Epithelial cell of alveolus of lung (primary cell): ENCODE results near the gene EIF4G1. TPM values are rescaled to one million over a fixed set of nuclear protein-coding genes. Genes with fewer than 3 reads are reported as not detected.

Experiments used
- total RNA-seq: library from RNA; depleted of rRNA; stranded (reverse); fragments of >200 nt; gene quantifications from 2 replicates; pipeline ENCODE4 v1.2.1, GENCODE V29; 2015

The EIF4G1 gene
- total RNA-seq = 242 and 310 TPM in 2 replicates

GRCh38 chr3:184314363-184314699 is at the start of gene EIF4G1:
Gene EIF4G1, plus strand, starts transcription at chr3:184314606. Its CDS starts 1,191 bp downstream, at chr3:184315797.

GRCh38 chr3:184275961-184276910 is 38.2 kb upstream of the EIF4G1 start, which contains the start of gene ECE2:
Gene ECE2, plus strand, starts transcription at chr3:184276022. Its CDS starts 132 bp downstream, at chr3:184276154.

GRCh38 chr3:184298759-184299487 is 15.5 kb upstream of the EIF4G1 start, which contains the start of gene PSMD2:
Gene PSMD2, plus strand, starts transcription at chr3:184299241. Its CDS starts 26 bp downstream, at chr3:184299267.

GRCh38 chr3:184337399-184337714 is 23.0 kb downstream of the EIF4G1 start, which contains the start of gene FAM131A:
Gene FAM131A, plus strand, starts transcription at chr3:184337600. Its CDS starts 31 bp downstream, at chr3:184337631.

GRCh38 chr3:184361532-184361931 is 47.1 kb downstream of the EIF4G1 start, which contains the start of the genes CLCN2 and POLR2H:
Gene CLCN2, minus strand, starts transcription at chr3:184361605. Its CDS starts 126 bp downstream, at chr3:184361479.
Gene POLR2H, plus strand, starts transcription at chr3:184361710. Its CDS starts 1,783 bp downstream, at chr3:184363493.

GRCh38 chr3:184377882-184378445 is 63.6 kb downstream of the EIF4G1 start, which contains the start of gene THPO:
Gene THPO, minus strand, starts transcription at chr3:184378207. Its CDS starts 1,948 bp downstream, at chr3:184376259.

GRCh38 chr3:184379358-184380184 is 65.2 kb downstream of the EIF4G1 start, which contains the start of gene CHRD:
Gene CHRD, plus strand, starts transcription at chr3:184380054. Its CDS starts 265 bp downstream, at chr3:184380319.

Other genes with a start within 250 kb of the EIF4G1 start
- gene HTR3E, start 217.5 kb upstream of the EIF4G1 start, total RNA-seq = not detected in 2 replicates
- gene EIF2B5, start 179.2 kb upstream of the EIF4G1 start, total RNA-seq = 30.0 and 30.5 TPM in 2 replicates
- 34.3 and 63.8 TPM in 2 replicates for gene DVL3, start 159.2 kb upstream of the EIF4G1 start, total RNA-seq
- 351 and 478 TPM in 2 replicates for gene AP2M1, start 139.8 kb upstream of the EIF4G1 start, total RNA-seq
- 41.2 and 43.2 TPM in 2 replicates for gene ABCF3, start 128.4 kb upstream of the EIF4G1 start, total RNA-seq
- not detected in 2 replicates for gene VWA5B2, start 85.0 kb upstream of the EIF4G1 start, total RNA-seq
- 66.1 and 94.1 TPM in 2 replicates for gene ALG3, start 65.6 kb upstream of the EIF4G1 start, total RNA-seq
- gene EEF1AKMT4, start 64.9 kb upstream of the EIF4G1 start, total RNA-seq = 5.7 and 8.1 TPM in 2 replicates
- gene CAMK2N2, start 53.1 kb upstream of the EIF4G1 start, total RNA-seq = 0.39 TPM in 1 of 2 replicates, not detected in the other
- not detected in 2 replicates for gene ECE2, start 38.6 kb upstream of the EIF4G1 start, total RNA-seq
- 189 and 548 TPM in 2 replicates for gene PSMD2, start 15.4 kb upstream of the EIF4G1 start, total RNA-seq
- gene FAM131A, start 23.0 kb downstream of the EIF4G1 start, total RNA-seq = 17.3 and 35.3 TPM in 2 replicates
- gene CLCN2, start 47.0 kb downstream of the EIF4G1 start, total RNA-seq = 1.7 and 6.5 TPM in 2 replicates
- 75.5 and 110 TPM in 2 replicates for gene POLR2H, start 47.1 kb downstream of the EIF4G1 start, total RNA-seq
- gene THPO, start 63.6 kb downstream of the EIF4G1 start, total RNA-seq = 0.39 and 0.56 TPM in 2 replicates
- 0.52 and 18.3 TPM in 2 replicates for gene CHRD, start 65.4 kb downstream of the EIF4G1 start, total RNA-seq
- gene EPHB3, start 247.2 kb downstream of the EIF4G1 start, total RNA-seq = 0.39 and 7.7 TPM in 2 replicates